GM19463 (cell line): ENCODE results near the gene NRG3.

Experiments
- ATAC-seq: cut with Tn5 transposase; IDR thresholded peaks from one replicate; pipeline ENCODE4 v1.9.1; 2021; ENCODE audit warnings: mild to moderate bottlenecking, moderate library complexity; ENCODE audit not compliant: unreplicated experiment

Gene NRG3

GRCh38 chr10:82452676-82453075 is 577.7 kb downstream of the NRG3 start:
- no peak for ATAC-seq

DNA sequence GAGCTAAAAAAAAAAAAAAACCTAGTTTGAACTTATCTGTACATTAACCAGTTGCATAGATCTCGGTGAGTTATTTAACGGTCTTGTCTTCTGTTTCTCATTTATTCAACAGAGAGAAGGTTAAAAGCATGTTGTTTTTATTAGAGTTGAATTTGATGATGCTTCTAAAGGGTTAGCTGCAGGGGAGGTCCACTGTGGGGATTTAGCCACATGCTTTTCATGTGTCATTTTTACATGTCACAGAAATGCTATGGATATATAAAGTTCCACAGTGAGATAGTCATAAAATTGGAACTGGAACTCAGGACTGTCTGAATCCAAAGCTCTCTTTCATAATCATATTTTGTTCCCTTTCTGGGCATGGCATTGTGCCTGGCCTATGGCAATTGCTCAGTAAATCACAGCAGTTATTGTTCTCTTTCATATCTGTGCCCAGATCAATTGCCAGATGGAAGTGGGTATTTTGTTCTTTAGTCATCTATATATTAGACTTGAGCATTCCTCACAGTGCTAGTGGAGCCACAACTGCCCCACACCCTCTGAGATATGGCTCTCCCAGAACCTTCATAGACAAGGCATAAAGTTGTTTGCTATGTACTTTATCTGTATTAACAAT is 578.8 kb downstream of the NRG3 start:
- no peak for ATAC-seq

DNA sequence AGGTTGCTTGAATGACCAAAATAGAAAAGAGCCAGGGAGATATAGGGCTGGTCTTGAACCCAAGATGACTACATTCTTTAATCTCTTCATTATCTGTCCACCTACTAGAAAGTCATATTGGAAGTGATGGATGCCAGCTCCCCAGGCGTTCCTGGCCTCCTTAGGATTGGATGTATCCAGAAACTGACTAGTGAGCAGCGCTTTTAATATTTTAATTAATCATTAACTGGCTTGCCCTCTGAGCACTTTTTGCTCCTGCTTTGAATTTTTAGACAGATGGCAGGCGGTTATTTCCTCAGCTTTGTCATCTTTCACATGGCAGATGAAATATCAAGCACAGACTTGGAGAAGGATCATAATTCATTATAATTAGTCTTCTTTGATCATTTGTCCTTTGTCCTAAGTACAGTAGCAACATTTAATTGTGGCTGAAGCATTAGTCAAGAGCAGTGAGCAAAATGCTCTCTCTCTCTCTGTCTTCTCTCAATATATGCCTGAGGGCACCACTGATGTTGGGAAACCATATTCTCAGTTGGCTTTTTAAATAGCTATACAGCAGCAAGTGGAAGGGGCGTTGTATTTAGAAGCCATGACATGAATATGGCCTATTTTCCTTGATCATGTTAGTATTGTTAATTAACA is 588.0 kb downstream of the NRG3 start:
- ATAC-seq, result no peak

DNA sequence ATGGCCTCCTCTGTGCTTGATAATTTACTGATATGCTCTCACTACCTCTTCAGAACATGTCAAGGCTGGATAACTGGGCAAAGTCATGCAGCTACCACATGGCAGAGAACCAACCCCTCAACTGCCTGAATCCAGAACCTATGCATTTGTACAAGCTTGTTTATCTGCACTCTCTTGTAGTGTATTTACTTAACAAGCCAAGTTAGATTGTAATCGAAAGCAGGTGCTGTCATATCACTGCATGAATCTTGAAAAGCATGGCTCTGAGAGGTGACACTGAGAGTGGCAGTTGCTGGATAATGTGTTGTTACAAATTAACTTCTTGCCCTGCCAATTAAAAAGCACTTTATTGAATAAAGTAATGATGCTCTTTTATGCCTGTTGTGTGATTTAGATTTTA is 588.6 kb downstream of the NRG3 start:
- ATAC-seq, result no peak

GRCh38 chr10:82464191-82464818 is 589.3 kb downstream of the NRG3 start:
- no peak for ATAC-seq

GRCh38 chr10:82464966-82465365 is 590.0 kb downstream of the NRG3 start:
- ATAC-seq, result no peak

DNA sequence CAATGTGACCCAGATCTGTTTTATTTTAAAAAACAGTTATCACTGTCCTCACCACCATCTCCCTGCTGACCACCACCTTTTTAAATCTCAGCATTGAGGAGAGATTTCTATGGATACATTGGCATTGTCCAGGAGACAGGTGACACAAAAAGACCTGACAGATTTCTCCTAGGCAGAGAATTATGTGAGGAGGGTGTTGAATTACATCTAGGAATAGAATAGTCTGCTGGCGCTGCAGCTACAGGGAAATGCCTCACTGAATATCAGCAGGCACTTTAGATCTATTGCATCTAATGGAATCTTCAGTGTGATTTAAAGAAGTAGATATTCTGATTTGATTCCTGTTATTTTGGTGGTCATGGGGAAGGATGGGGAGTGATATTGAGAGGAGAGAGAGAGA is 593.5 kb downstream of the NRG3 start:
- no peak for ATAC-seq

- no peak for ATAC-seq
Measured at GRCh38 chr10:82472406-82473335, 597.7 kb downstream of the NRG3 start.

DNA sequence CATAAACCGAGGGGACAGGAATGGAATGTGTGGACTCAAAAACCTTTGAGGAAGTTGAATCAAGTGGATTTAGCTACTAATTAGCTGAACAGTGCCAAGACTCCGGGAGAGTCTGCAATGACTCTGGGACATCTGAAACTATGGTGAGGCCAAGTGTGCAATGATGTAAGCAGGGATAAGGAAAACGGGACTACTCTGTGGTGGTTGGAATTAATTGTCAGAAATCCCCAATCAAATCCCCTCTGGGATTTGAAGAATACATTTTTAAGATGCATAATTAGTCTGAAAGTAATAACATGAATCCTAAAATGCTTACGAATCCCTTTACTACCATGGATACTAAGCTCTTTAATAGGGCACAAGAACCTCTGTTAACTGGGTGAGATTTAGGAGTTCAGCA is 602.8 kb downstream of the NRG3 start:
- no peak for ATAC-seq

DNA sequence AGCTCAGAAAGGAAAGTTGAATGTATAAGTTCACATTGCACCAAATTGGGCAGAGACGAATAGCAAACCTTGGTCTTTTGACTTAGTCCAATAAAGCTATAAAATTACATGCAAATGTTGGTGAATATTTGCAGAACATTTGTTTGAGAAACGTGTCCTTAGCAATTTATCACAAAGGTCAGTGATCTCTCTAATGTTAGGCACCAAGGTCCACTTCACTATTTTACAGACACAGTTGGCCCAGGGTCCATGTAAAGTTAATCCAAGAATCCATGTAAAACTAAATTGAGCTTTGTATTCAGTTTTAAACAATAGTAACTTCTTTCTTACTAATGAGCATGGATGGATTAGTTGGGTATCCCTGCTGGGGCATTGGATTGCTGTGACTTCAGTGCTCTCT is 617.7 kb downstream of the NRG3 start:
- no peak for ATAC-seq

GRCh38 chr10:82496114-82496513 is 621.1 kb downstream of the NRG3 start:
- no peak for ATAC-seq

DNA sequence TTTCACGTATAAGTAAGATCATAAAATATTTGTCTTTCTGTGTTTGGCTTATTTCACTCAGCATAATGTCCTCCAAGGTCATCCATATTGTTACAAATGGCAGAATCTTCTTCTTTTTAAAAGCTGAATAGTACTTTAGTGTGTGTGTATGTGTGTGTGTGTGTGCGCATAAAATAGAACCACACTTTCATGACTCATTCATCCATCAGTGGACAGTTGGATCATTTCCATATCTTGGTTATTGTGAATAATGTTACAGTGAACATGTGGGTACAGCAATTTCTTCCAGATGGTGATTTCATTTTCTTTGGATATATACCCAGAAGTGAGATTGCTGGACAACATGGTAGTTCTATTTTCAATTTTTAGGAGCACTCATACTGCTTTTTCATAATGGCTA is 622.4 kb downstream of the NRG3 start:
- no peak for ATAC-seq

- no peak for ATAC-seq
Measured at GRCh38 chr10:82498976-82499375, 624.0 kb downstream of the NRG3 start.

- ATAC-seq, result no peak
Measured at GRCh38 chr10:82505009-82505408, 630.0 kb downstream of the NRG3 start.

GRCh38 chr10:82506680-82507376 is 631.8 kb downstream of the NRG3 start:
- ATAC-seq, result no peak

DNA sequence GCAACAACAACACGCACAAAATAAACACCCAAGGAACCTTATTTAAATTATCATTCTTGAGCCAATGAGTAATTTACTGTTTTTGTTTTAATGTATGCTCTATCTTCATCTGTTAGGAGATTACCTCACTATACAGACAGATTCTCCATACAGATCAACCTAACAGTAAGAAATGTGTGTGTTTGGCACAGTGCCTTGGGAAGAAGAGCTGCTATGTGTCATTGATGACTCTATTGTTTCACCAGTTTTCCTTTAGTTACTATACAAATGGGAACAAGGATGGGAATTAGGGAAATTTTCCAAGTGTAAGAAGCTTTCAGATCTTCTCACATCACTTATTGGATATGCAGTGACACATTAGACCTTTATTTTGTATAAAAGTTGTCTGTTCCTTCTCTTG is 640.3 kb downstream of the NRG3 start:
- ATAC-seq, result no peak

- ATAC-seq, result no peak
Measured at GRCh38 chr10:82529062-82529461, 654.1 kb downstream of the NRG3 start.

- no peak for ATAC-seq
Measured at GRCh38 chr10:82535457-82535856, 660.5 kb downstream of the NRG3 start.

DNA sequence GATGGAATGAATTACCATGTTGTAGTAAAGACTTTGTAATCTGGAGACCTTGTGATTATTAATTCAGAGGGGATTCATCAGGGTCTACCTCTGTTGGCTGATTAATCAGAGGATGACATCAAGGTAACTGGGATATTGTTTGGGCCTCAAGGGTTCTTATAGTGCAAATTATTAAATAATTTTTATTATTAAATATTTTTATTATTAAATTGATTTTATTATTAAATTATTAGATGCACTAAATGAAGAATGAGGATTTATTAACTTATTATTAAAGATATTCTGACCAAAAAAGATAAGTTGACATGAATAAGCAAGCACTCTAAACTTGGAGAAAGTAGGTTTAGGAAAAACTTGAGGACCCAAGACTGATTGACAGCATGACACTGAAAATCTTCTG is 661.7 kb downstream of the NRG3 start:
- ATAC-seq, result no peak

DNA sequence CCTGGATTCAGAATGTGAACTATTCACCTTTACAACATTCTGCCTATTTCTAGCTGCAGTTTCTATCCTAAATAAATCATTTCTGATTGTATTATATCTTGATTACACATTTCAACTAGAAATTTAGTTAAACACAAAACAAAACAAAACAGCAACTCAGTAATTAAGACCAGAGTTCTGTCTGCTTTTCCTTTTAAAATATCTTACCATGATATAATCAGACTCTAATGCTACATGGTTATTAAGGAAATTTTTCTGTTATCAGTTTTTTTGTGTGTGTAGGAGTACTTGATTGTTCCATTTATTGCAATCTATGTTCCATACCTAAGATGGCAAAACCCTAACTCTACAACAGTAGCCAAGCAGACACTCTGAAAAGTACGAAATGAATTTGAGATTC is 663.3 kb downstream of the NRG3 start:
- no peak for ATAC-seq

DNA sequence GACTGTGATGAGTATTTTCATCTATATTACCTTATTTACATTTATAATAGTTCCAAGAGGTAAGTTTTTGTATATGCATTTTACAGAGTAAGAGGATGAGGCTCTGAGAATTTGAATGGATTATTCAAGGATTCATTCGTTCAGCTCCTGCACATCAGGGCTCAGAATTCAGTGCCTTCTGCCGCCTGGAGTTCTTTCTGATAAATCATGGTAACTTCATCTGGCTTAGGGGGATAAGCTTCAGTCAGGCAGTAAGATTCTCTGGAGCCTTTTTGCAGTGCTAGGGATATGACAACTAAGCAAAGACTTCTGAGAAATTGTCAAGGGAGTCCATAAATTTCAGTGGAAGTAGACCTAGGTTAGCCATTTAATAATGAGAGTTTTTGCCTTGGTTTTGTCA is 668.6 kb downstream of the NRG3 start:
- ATAC-seq, result no peak
